ENCODE measurements around the gene KLHL12.
"Not testable (repeated sequence)": the region's sequence is repeated elsewhere in the genome, so short reads cannot be mapped to it uniquely, and the experiment has no call there.

GRCh38 chr1:202903808-202904207, 23.2 kb downstream of the KLHL12 start:
- TF ChIP-seq CTCF (conservative IDR thresholded peaks at IDR 0.05); ZFX (IDR thresholded peaks at IDR 0.05): not testable (repeated sequence)
